C4-2B (cell line): ENCODE measurements around the gene CATSPERE.
"Not testable (repeated sequence)": the region's sequence is repeated elsewhere in the genome, so short reads cannot be mapped to it uniquely, and the experiment has no call there.

Source experiments
- CTCF ChIP-seq: fragments of 450-650 bp; conservative IDR thresholded peaks from 2 replicates; pipeline ENCODE4 v1.5.1; 2017; ENCODE audit warnings: mild to moderate bottlenecking
- ZFX ChIP-seq: fragments of 450-650 bp; IDR thresholded peaks from 2 replicates; pipeline ENCODE4 v1.6.1; 2017

- TF ChIP-seq CTCF, ZFX: not testable (repeated sequence)
Measured at GRCh38 chr1:244666672-244667418, 205.8 kb downstream of the CATSPERE start.
